Esophagus squamous epithelium (tissue), 4 donors: ENCODE measurements around the gene GAL3ST3.

Experiments used
- POLR2A ChIP-seq, 4 donors: fragments of 450-650 bp; IDR thresholded peaks; one replicate each; pipeline ENCODE4 v1.6.1; 2017; ENCODE audit warnings: antibody characterized with exemption in 4 of 4, mild to moderate bottlenecking in 4 of 4, moderate library complexity in 3 of 4
- TF ChIP-seq, protein P1 (sequence below), 6 experiments: fragments of 450-650 bp in 4 of 6; fragments of 200-600 bp in 2 of 6; sonication (generic) in 2 of 6; IDR thresholded peaks; one replicate each; pipeline ENCODE4 v1.5.1; 2016 to 2019; ENCODE audit warnings: antibody characterized with exemption in 6 of 6, mild to moderate bottlenecking in 4 of 6, moderate library complexity in 4 of 6

DNA sequence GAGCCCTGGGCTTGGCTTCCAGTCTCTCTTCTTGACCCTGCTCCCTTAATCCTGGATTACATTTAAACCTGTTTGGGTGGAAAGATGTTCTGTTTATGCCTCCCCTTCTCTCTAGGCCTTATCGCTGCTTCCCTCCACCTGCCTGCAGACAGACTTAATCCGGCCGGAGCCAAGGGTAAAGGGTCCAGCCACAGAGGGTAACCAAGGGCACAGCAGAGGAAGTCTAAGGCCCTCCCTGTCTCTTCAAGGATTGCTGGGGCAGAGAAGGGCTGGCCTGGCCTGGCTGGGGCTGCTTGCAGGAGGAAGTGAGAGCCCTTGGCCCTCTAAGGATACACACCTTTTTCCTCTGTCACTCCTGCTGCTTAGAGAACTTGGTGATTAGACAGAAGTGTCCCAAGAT lies 2.1 kb downstream of the GAL3ST3 start:
- no peak for TF ChIP-seq POLR2A (IDR thresholded peaks at IDR 0.05)
- TF ChIP-seq, protein P1, sequence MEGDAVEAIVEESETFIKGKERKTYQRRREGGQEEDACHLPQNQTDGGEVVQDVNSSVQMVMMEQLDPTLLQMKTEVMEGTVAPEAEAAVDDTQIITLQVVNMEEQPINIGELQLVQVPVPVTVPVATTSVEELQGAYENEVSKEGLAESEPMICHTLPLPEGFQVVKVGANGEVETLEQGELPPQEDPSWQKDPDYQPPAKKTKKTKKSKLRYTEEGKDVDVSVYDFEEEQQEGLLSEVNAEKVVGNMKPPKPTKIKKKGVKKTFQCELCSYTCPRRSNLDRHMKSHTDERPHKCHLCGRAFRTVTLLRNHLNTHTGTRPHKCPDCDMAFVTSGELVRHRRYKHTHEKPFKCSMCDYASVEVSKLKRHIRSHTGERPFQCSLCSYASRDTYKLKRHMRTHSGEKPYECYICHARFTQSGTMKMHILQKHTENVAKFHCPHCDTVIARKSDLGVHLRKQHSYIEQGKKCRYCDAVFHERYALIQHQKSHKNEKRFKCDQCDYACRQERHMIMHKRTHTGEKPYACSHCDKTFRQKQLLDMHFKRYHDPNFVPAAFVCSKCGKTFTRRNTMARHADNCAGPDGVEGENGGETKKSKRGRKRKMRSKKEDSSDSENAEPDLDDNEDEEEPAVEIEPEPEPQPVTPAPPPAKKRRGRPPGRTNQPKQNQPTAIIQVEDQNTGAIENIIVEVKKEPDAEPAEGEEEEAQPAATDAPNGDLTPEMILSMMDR (IDR thresholded peaks at IDR 0.05) = no peak
